ENCODE results near the gene P2RY14.

The P2RY14 gene

DNA sequence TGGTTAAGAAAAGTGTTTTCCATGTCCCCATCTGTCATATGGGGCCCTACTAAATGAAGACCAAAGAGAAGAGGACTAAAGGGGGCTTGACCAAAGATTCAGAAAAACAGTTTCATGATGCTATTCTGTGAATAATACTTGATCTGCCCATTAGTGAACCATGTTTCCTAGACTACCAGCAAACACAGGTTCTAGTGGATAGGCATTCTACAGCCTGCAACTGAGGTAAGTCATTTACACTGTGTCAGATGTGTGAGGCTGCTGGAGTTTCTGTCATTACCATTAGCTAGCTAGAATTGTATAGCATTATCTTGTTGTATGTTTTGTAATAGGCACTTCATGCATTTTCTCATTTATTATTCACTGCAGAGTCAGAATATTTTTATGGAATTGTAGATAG is 81.9 kb downstream of the P2RY14 start:
- DNase-seq (ENCODE audit: low read depth), result no peak
- no peak for TF ChIP-seq CTCF (IDR thresholded peaks at IDR 0.05; ENCODE audit: insufficient read depth, low read depth, low read length, missing control alignments)
- no peak overlapping the region for H3K4me3 ChIP-seq (ENCODE audit: low read length)

- no peak for DNase-seq (ENCODE audit: low read depth)
- no peak for TF ChIP-seq CTCF (IDR thresholded peaks at IDR 0.05; ENCODE audit: insufficient read depth, low read depth, low read length, missing control alignments)
- no peak overlapping the region for H3K4me3 ChIP-seq (ENCODE audit: low read length)
These were observed 82.5 kb downstream of the P2RY14 start for GRCh38 chr3:151195826-151196225.

DNA sequence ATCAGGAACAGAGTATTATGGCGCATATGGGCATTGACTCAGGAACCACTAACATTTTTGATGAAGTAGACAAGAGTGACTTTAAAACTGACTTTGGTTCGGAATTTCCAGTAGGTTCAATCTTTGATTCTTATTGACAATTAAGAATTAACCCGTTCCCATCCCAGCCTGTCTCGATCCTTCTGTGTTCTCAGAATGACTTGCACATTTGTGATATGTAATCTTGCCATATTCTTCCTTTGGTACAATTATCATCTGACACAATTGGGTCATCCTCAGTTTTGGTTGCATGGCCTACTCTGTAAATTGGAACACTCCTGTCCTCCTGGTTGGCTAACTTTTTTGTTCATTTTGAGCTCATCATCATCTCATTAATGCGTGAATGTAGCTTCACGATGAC is 85.8 kb downstream of the P2RY14 start:
- TF ChIP-seq CTCF (IDR thresholded peaks at IDR 0.05; ENCODE audit: insufficient read depth, low read depth, low read length, missing control alignments), result no peak
- DNase-seq (ENCODE audit: low read depth), result no peak
- no peak overlapping the region for H3K4me3 ChIP-seq (ENCODE audit: low read length)

DNA sequence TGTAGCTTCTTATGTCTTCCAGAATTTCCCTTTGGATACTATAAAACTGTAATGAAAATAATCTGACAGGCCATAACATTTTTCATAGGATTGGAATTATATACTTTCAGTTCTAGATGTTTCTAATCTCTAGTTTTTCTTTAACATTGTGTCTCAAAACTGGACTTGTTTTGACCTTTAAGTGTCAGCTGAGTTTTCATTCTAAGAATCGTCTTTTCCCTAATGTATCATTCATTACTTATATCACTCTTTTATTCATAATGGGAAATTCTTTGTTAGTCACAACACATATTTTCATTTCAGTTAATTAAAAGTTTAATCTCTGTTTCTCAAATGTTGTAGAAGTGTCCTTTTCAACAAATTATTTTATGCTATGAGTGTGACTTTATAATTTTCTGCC is 87.2 kb downstream of the P2RY14 start:
- H3K4me3 ChIP-seq (ENCODE audit: low read length), result no peak overlapping the region
- TF ChIP-seq CTCF (IDR thresholded peaks at IDR 0.05; ENCODE audit: insufficient read depth, low read depth, low read length, missing control alignments), result no peak
- DNase-seq (ENCODE audit: low read depth), result no peak

- no peak for TF ChIP-seq CTCF (IDR thresholded peaks at IDR 0.05; ENCODE audit: insufficient read depth, low read depth, low read length, missing control alignments)
- no peak for DNase-seq (ENCODE audit: low read depth)
- H3K4me3 ChIP-seq (ENCODE audit: low read length), result no peak overlapping the region
These were observed 95.1 kb downstream of the P2RY14 start for GRCh38 chr3:151183265-151183671.

DNA sequence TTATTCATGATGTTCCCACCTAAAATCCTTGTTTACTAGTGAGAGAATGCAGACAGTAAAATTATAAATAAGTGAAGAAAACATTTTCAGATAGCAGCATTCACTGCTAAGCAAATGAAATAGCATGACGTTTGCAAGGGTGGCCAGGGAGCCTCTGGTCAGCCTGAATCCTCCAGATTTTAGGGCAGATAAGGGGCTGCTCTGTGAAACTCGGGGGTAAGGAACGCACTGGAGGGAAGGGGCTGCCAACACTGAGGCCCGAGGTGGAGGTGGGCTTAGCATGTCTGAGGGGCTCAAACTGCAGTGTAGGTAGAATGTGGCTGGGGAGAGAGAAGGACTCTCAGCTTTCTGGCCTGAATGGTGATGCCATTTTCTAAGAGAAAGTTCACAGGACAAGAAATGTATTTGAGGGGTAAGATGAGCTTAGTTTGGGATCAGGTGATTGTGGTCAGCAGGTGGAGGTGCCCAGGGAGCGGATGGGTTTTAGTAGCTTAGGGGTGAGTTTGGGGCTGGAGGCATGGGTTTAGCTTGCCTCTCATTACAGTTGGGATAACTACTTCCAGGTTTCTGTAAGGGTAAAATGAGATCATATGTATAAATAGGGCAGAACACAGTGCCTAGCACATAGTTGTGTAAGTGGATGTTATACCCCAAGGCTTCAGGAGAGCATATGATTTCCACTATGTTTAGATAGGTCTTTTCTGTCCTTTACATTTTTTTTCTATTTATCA is 95.8 kb downstream of the P2RY14 start:
- DNase-seq (ENCODE audit: low read depth), result no peak
- TF ChIP-seq CTCF (IDR thresholded peaks at IDR 0.05; ENCODE audit: insufficient read depth, low read depth, low read length, missing control alignments), result no peak
- no peak overlapping the region for H3K4me3 ChIP-seq (ENCODE audit: low read length)

- DNase-seq (ENCODE audit: low read depth), result no peak
- no peak for TF ChIP-seq CTCF (IDR thresholded peaks at IDR 0.05; ENCODE audit: insufficient read depth, low read depth, low read length, missing control alignments)
- H3K4me3 ChIP-seq (ENCODE audit: low read length), result no peak overlapping the region
These were observed 100.0 kb downstream of the P2RY14 start for GRCh38 chr3:151178208-151178845.
